Measurements from ENCODE around the gene ZNF19. TPM values are rescaled to one million over a fixed set of nuclear protein-coding genes. Genes with fewer than 3 reads are reported as not detected.
A peak's percentile ranks its signal among the peaks of the same experiment; 100 is the strongest.

The ZNF19 gene
- total and polyA plus RNA-seq, 9 of the 15 experiments (the other 6 are each of a cell fraction or from before 2014, with no cell fraction given): 1.2 to 2.8 (median 1.8) TPM

DNA sequence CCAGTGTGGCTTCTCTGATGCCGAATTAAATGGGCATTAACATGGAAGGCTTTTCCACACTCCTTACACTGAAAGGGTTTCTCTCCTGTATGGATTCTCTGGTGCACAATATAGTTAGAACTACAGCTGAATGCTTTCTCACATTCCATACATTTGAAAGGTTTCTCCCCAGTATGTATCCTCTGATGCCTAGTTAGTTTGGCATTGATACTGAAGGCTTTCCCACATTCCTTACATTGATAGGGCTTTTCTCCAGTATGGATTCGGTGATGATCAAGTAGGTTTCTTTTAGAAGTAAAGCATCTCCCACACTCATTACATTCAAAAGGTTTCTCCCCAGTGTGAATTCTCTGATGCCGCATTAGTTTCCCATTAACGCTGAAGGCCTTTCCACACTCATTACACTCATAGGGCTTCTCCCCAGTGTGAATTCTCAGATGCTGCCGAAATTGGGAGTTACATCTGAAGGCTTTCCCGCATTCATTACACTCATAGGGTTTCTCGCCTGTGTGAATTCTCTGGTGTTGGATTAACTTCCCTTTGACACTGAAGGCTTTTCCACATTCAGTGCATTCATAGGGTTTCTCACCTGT, 40.8 kb downstream of the ZNF19 start:
- no peak overlapping the region for H3K9ac ChIP-seq (ENCODE audit: insufficient read depth in 1 of 2, low read depth in 2 of 2, low read length in 2 of 2)
- peaks cover 45% of the 10 kb centered on the region for H3K36me3 ChIP-seq (ENCODE audit: control insufficient read depth, insufficient read depth, low read length)
- intact Hi-C loops (cut with micrococcal nuclease) (no loop called here), in situ Hi-C loops (cut with MboI) (no loop called here)
- H3K27me3 ChIP-seq (ENCODE audit: control insufficient read depth in 2 of 2, insufficient read depth in 2 of 2, low read length in 2 of 2): no peaks in the 10 kb centered on the region
- WGBS (ENCODE audit: insufficient coverage, low coverage, missing lambda C conversion rate): 88% methylated on average over 7 of the region's 7 CpGs
- H3K4me2 ChIP-seq (ENCODE audit: insufficient read depth, low read length): no peak overlapping the region
- ChIA-PET POLR2A (no interaction called here), CTCF (ENCODE audit: low intra/inter-chr PET ratio) (no interaction called here)
- peaks cover 26% of the 10 kb centered on the region for H3K9me3 ChIP-seq (replicated peaks; ENCODE audit: control insufficient read depth, insufficient read depth, low read depth, low read length)
- no peaks in the 10 kb centered on the region for H3K79me2 ChIP-seq (ENCODE audit: control insufficient read depth, insufficient read depth, low read length)
- no peak overlapping the region for H3K27ac ChIP-seq (ENCODE audit: extremely low read depth, low read depth, low read length)
- no peak overlapping the region for H3K4me3 ChIP-seq
- FAIRE-seq: no peak
- no TSS peak for BruUV-seq (replicated peaks)
- H3K4me1 ChIP-seq (replicated peaks in 1 of 2; ENCODE audit: control insufficient read depth in 2 of 2, insufficient read depth in 2 of 2, low read length in 2 of 2): no peaks in the 10 kb centered on the region
- H4K20me1 ChIP-seq (replicated peaks; ENCODE audit: control insufficient read depth, insufficient read depth, low read length): no peaks in the 10 kb centered on the region
- no peaks in the 10 kb centered on the region for H3K9me1 ChIP-seq (ENCODE audit: control insufficient read depth, insufficient read depth, low read length)
- TF ChIP-seq TRIM28 (IDR thresholded peaks at IDR 0.05) (0 out of 2 replicates have a peak, but pooled peaks have one; percentile 56), MXI1 (IDR thresholded peaks at IDR 0.05; ENCODE audit: low read depth, low read length) (no peak), ZNF75A (CRISPR knock-in tag; IDR thresholded peaks at IDR 0.05) (peak; percentile 92), ZNF274 (IDR thresholded peaks at IDR 0.05; ENCODE audit: borderline replicate concordance, low read depth, low read length) (peak; percentile 80)
- TF ChIP-seq, protein P1, sequence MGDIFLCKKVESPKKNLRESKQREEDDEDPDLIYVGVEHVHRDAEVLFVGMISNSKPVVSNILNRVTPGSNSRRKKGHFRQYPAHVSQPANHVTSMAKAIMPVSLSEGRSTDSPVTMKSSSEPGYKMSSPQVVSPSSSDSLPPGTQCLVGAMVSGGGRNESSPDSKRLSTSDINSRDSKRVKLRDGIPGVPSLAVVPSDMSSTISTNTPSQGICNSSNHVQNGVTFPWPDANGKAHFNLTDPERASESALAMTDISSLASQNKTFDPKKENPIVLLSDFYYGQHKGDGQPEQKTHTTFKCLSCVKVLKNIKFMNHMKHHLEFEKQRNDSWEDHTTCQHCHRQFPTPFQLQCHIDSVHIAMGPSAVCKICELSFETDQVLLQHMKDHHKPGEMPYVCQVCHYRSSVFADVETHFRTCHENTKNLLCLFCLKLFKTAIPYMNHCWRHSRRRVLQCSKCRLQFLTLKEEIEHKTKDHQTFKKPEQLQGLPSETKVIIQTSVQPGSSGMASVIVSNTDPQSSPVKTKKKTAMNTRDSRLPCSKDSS (IDR thresholded peaks at IDR 0.05; ENCODE audit: low read depth, partially characterized antibody): peak; percentile 36
- H2AFZ ChIP-seq (ENCODE audit: low read depth, low read length): no peak overlapping the region
- no peak for DNase-seq (ENCODE audit: extremely low read depth in 1 of 4, low spot score in 3 of 4)
- ATAC-seq: no peak
